Endodermal cell (in vitro differentiated cells): ENCODE data around the gene ACTMAP. TPM values are rescaled to one million over a fixed set of nuclear protein-coding genes. Genes with fewer than 3 reads are reported as not detected.
A peak's percentile ranks its signal among the peaks of the same experiment; 100 is the strongest.

Source experiments
- DNase-seq: peaks from one replicate; pipeline ENCODE4 v3.0.0-alpha.2; 2017
- H3K27ac ChIP-seq: 2 replicates; pipeline ENCODE4 v1.5.1; 2013; ENCODE audit warnings: mild to moderate bottlenecking, low read depth, low read length, moderate library complexity
- H3K27me3 ChIP-seq: 2 replicates; pipeline ENCODE4 v1.6.1; 2013; ENCODE audit warnings: mild to moderate bottlenecking, low read length, moderate library complexity; ENCODE audit not compliant: insufficient read depth, control insufficient read depth, poor library complexity, severe bottlenecking
- H3K36me3 ChIP-seq: 2 replicates; pipeline ENCODE4 v1.7.0; 2013; ENCODE audit warnings: mild to moderate bottlenecking, low read length, moderate library complexity; ENCODE audit not compliant: control insufficient read depth, insufficient read depth
- H3K4me1 ChIP-seq: one replicate; pipeline ENCODE4 v1.7.0; 2013; ENCODE audit warnings: low read length; ENCODE audit not compliant: control insufficient read depth, insufficient read depth
- H3K4me3 ChIP-seq: 2 replicates; pipeline ENCODE4 v1.5.1; 2013; ENCODE audit warnings: mild to moderate bottlenecking, low read length, moderate library complexity
- H3K9ac ChIP-seq: 2 replicates; pipeline ENCODE4 v1.6.1; 2013; ENCODE audit warnings: mild to moderate bottlenecking, low read length, moderate library complexity; ENCODE audit not compliant: poor library complexity, severe bottlenecking; ENCODE audit errors: extremely low read depth
- H3K9me3 ChIP-seq: 2 replicates; pipeline ENCODE4 v1.6.1; 2013; ENCODE audit warnings: mild to moderate bottlenecking, low read length, moderate library complexity; ENCODE audit not compliant: control insufficient read depth
- H3K27ac Mint-ChIP-seq: 2 replicates; pipeline ENCODE4 v1.8.0; 2020; ENCODE audit warnings: mixed read lengths
- H3K27me3 Mint-ChIP-seq: 2 replicates; pipeline ENCODE4 v1.8.0; 2021; ENCODE audit warnings: mild to moderate bottlenecking, mixed read lengths; ENCODE audit not compliant: insufficient read depth
- H3K36me3 Mint-ChIP-seq: 2 replicates; pipeline ENCODE4 v1.8.0; 2020; ENCODE audit warnings: low read depth, mixed read lengths
- H3K4me1 Mint-ChIP-seq: 2 replicates; pipeline ENCODE4 v1.8.0; 2020; ENCODE audit warnings: mixed read lengths
- H3K4me3 Mint-ChIP-seq: 2 replicates; pipeline ENCODE4 v1.8.0; 2020; ENCODE audit warnings: mild to moderate bottlenecking, moderate library complexity, mixed read lengths
- H3K9me3 Mint-ChIP-seq: 2 replicates; pipeline ENCODE4 v1.8.0; 2020; ENCODE audit warnings: mild to moderate bottlenecking, mixed read lengths
- CTCF ChIP-seq: fragments of 200-600 bp; sonication (generic); conservative IDR thresholded peaks from 2 replicates; pipeline ENCODE4 v1.5.0; 2021; ENCODE audit warnings: antibody characterized with exemption, mild to moderate bottlenecking
- WGBS, 2 experiments: methylation state at CpG; one replicate each; pipeline versions ENCODE4 v1.1.5 to v1.1.7; 2013; ENCODE audit warnings: missing lambda C conversion rate in 2 of 2, mixed read lengths in 1 of 2; ENCODE audit not compliant: insufficient coverage in 1 of 2, insufficient read length in 1 of 2; 5-methylcytosine and 5-hydroxymethylcytosine counted together
- total RNA-seq, 2 donors: library from RNA; stranded (reverse); fragmentation: NEBNext Ultra II Directional in 1 of 2; extraction: Animal tissue kit (Norgen Biotek cat#: 25700) in 1 of 2; gene quantifications; 2 replicates in 1 of 2; 3 replicates in 1 of 2; pipeline ENCODE4 v1.2.1, GENCODE V29; 2021

Gene ACTMAP
- total RNA-seq, 2 donors from 2014 or later, result 26.0 to 34.3 TPM

DNA sequence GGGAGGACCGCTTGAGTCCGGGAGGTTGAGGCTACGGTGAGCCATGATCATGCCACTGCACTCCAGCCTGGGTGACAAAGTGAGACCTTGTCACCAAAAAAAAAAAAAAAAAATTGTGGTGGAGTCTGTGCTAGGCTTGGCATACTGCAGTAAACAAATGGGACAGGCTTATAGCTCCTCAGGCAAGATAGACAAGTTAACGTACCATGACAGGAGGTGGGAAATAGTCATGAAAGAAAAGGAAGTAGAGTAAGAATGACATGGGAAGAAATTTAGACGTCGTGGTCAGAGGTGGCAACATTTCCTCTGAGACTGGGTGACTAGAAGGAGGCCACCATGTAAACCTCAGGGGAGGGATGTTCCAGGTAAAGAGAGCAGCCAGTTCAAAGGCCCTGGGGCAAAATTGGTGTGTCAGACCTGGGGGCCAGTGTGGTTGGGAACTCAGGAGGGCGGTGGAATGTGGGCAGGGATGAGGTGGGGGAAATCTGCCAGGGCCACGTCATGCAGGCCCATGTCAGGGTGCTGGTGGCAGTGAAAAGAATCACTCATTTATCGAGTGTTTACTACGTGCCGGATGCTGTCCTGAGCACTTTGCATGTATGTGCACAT lies 6.3 kb upstream of the ACTMAP start:
- H3K27ac Mint-ChIP-seq, result peak overlapping the region; percentile 26
- Histone ChIP-seq H3K27me3 (no peaks in the 10 kb centered on the region), H3K9ac (no peak overlapping the region), H3K4me1 (no peaks in the 10 kb centered on the region), H3K27ac (no peak overlapping the region), H3K4me3 (no peak overlapping the region), H3K36me3 (peaks cover 74% of the 10 kb centered on the region), H3K9me3 (no peaks in the 10 kb centered on the region)
- no peaks in the 10 kb centered on the region for H3K27me3 Mint-ChIP-seq
- 95 to 97% methylated on average over 7 to 10 of the region's 11 CpGs for WGBS, 2 experiments
- no peak for TF ChIP-seq CTCF
- H3K4me1 Mint-ChIP-seq, result peaks cover 12% of the 10 kb centered on the region
- H3K9me3 Mint-ChIP-seq, result no peaks in the 10 kb centered on the region
- H3K4me3 Mint-ChIP-seq, result no peak overlapping the region
- H3K36me3 Mint-ChIP-seq, result peaks cover 68% of the 10 kb centered on the region
- DNase-seq, result no peak

DNA sequence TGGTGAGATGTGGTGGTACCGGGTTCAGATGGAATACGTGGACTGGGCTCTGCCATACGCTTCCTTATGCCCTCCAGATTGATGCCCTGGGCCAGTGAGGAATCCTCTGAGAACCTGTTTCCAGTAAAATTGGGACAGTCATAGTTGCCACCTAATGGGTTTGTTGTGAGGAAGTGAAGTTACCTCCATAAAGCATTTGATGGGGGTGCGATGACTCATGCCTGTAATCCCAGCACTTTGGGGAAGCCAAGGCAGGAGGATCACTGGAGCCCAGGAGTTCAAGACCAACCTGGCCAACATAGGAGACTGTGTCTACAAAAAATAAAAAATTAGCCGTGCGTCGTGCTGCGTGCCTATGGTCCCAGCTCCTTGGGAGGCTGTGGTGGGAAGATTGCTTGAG lies 5.5 kb upstream of the ACTMAP start:
- Mint-ChIP-seq H3K27me3 (no peaks in the 10 kb centered on the region), H3K27ac (peak overlapping the region; percentile 61), H3K36me3 (peaks cover 63% of the 10 kb centered on the region), H3K4me1 (peaks cover 12% of the 10 kb centered on the region), H3K4me3 (no peak overlapping the region), H3K9me3 (no peaks in the 10 kb centered on the region)
- H3K4me3 ChIP-seq, result peak overlapping the region; percentile 41
- H3K27ac ChIP-seq, result no peak overlapping the region
- no peak for TF ChIP-seq CTCF
- H3K9ac ChIP-seq, result no peak overlapping the region
- 92 to 99% methylated on average over 8 of the region's 8 CpGs for WGBS, 2 experiments
- H3K27me3 ChIP-seq, result no peaks in the 10 kb centered on the region
- H3K36me3 ChIP-seq, result peaks cover 67% of the 10 kb centered on the region
- no peaks in the 10 kb centered on the region for H3K4me1 ChIP-seq
- DNase-seq, result no peak
- no peaks in the 10 kb centered on the region for H3K9me3 ChIP-seq

- Histone ChIP-seq H3K27me3 (no peaks in the 10 kb centered on the region), H3K36me3 (peaks cover 61% of the 10 kb centered on the region), H3K4me1 (no peaks in the 10 kb centered on the region), H3K9me3 (no peaks in the 10 kb centered on the region), H3K27ac (no peak overlapping the region), H3K9ac (no peak overlapping the region), H3K4me3 (peak overlapping the region; percentile 41)
- WGBS, 2 experiments, result 100% methylated on average over 1 to 3 of the region's 3 CpGs
- DNase-seq, result no peak
- Mint-ChIP-seq H3K4me1 (peaks cover 12% of the 10 kb centered on the region), H3K36me3 (peaks cover 57% of the 10 kb centered on the region), H3K9me3 (no peaks in the 10 kb centered on the region), H3K4me3 (peak overlapping the region; percentile 39), H3K27ac (no peak overlapping the region), H3K27me3 (no peaks in the 10 kb centered on the region)
- no peak for TF ChIP-seq CTCF
These were observed 5.0 kb upstream of the ACTMAP start for GRCh38 chr19:40755248-40755624.
